ENCODE results near the gene NCKIPSD. TPM values are rescaled to one million over a fixed set of nuclear protein-coding genes. Genes with fewer than 3 reads are reported as not detected.
A peak's percentile ranks its signal among the peaks of the same experiment; 100 is the strongest.

Gene NCKIPSD
- total RNA-seq, 1 experiment from 2014 or later, result 46.0 TPM

- Mint-ChIP-seq H3K27ac (0 out of 7 replicates have a peak overlapping the region, but pooled peaks of 1 of the 3 experiments have one; percentile 74), H3K27me3 (ENCODE audit: low read depth) (no peaks in the 10 kb centered on the region)
- TF ChIP-seq CTCF (conservative IDR thresholded peaks at IDR 0.05), result no peak
These were observed 6.9 kb downstream of the NCKIPSD start for GRCh38 chr3:48678566-48679380.

More at GRCh38 chr3:48678566-48679380, 6.9 kb downstream of the NCKIPSD start:
- H2BK15ac ChIP-seq (ENCODE audit: low read depth, low read length), result no peak overlapping the region
- H3K18ac ChIP-seq (ENCODE audit: insufficient read length, low read depth, low read length), result no peak overlapping the region
- no peaks in the 10 kb centered on the region for H3K4me1 ChIP-seq (ENCODE audit: insufficient read depth, low read length)
- no peak overlapping the region for H2BK120ac ChIP-seq (ENCODE audit: low read depth, low read length, poor library complexity, severe bottlenecking)
- DNase-seq, result no peak
- H4K8ac ChIP-seq (replicated peaks; ENCODE audit: insufficient read length, low read depth, low read length), result no peak overlapping the region
- no peak overlapping the region for H3K9ac ChIP-seq (ENCODE audit: extremely low read depth, insufficient read length, low read length)
- H2BK20ac ChIP-seq (ENCODE audit: low read depth, low read length, poor library complexity, severe bottlenecking), result no peak overlapping the region
- no peak overlapping the region for H2BK5ac ChIP-seq (ENCODE audit: insufficient read length, low read length)
- H2BK12ac ChIP-seq (ENCODE audit: insufficient read length, low read depth, low read length), result no peak overlapping the region
- H2AFZ ChIP-seq (ENCODE audit: low read length), result no peak overlapping the region
- H4K91ac ChIP-seq (ENCODE audit: insufficient read length, low read depth, low read length), result no peak overlapping the region
- no peaks in the 10 kb centered on the region for H4K20me1 ChIP-seq (ENCODE audit: control insufficient read depth, insufficient read depth, insufficient read length)
- no peak overlapping the region for H3K23ac ChIP-seq (ENCODE audit: insufficient read length, low read depth, low read length)
- H3K27ac ChIP-seq (ENCODE audit: insufficient read length, low read depth, low read length), result no peak overlapping the region
- no peak overlapping the region for H3K4ac ChIP-seq (ENCODE audit: low read depth, low read length)
- H3K79me1 ChIP-seq (ENCODE audit: insufficient read depth, low read depth, low read length, poor library complexity, severe bottlenecking), result peaks cover 3% of the 10 kb centered on the region
- no peak overlapping the region for H3T11ph ChIP-seq (ENCODE audit: low read length)
- no peak overlapping the region for H3K4me2 ChIP-seq (ENCODE audit: insufficient read depth, insufficient read length, low read length)
- no peak overlapping the region for H3K14ac ChIP-seq (ENCODE audit: insufficient read depth, low read length)
- Mint-ChIP-seq H3K9me3 (no peaks in the 10 kb centered on the region), H3K4me3 (no peak overlapping the region), H3K4me1 (peaks cover 2% of the 10 kb centered on the region in 2 experiments), H3K36me3 (ENCODE audit: insufficient read depth in 1 of 3, low read depth in 3 of 3) (peaks cover 36 to 84% (median 76%) of the 10 kb centered on the region in 3 experiments)
- no peak overlapping the region for H4K5ac ChIP-seq (ENCODE audit: insufficient read length, low read depth, low read length)
- no peaks in the 10 kb centered on the region for H3K27me3 ChIP-seq (ENCODE audit: insufficient read depth, low read length)
- WGBS (ENCODE audit: extremely low coverage, insufficient read length, low lambda C conversion rate), result no CpG with 5 or more reads among the region's 24 CpGs
- H3K9me3 ChIP-seq (ENCODE audit: control insufficient read depth, low read depth, low read length), result no peaks in the 10 kb centered on the region
- 0 out of 2 replicates have a peak, but pooled peaks cover 2% of the 10 kb centered on the region for H3K79me2 ChIP-seq (ENCODE audit: insufficient read depth, low read length)
- H3K23me2 ChIP-seq (ENCODE audit: insufficient read length, low read depth, low read length, poor library complexity, severe bottlenecking), result no peaks in the 10 kb centered on the region
- H3K56ac ChIP-seq (ENCODE audit: insufficient read length, low read depth, low read length), result no peak overlapping the region
- no peak overlapping the region for H2AK5ac ChIP-seq (ENCODE audit: insufficient read length, low read length)

All from H9 (cell line).